Gastroesophageal sphincter (tissue), 3 donors: ENCODE data around the gene DPH6.

Experiments used
- CTCF ChIP-seq, 4 experiments: fragments of 200-600 bp in 2 of 4; fragments of 450-650 bp in 2 of 4; sonication (generic) in 1 of 4; IDR thresholded peaks; one replicate each; pipeline ENCODE4 v1.5.1; 2017 to 2019; ENCODE audit warnings: antibody characterized with exemption in 4 of 4, mild to moderate bottlenecking in 2 of 4, moderate library complexity in 2 of 4
- EP300 ChIP-seq: sonication (generic); formaldehyde crosslinking; IDR thresholded peaks from one replicate; pipeline ENCODE4 v1.6.1; 2017; ENCODE audit warnings: antibody characterized with exemption, mild to moderate bottlenecking
- POLR2A ChIP-seq, 2 donors: fragments of 450-650 bp; IDR thresholded peaks; one replicate each; pipeline ENCODE4 v1.6.1; 2017; ENCODE audit warnings: antibody characterized with exemption in 2 of 2, mild to moderate bottlenecking in 2 of 2, moderate library complexity in 1 of 2

DNA sequence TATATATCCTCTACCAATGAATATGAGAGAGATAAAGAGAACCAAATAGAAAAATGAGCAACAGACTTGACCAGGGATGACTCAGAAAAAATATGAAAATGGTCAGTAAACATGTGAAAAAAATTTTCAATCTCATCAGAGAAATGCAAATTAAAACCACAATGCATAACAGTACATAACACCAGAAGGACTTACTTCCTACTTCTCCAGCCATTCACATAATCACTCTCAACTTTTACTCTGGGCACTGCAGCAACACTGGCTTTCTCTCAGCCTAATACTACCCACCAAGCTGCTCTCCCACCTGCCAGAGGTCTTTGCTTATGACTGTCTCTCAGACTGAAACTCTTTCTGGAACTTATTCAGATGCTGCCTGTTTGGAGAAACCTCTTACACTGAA, 49.4 kb downstream of the DPH6 start:
- TF ChIP-seq EP300 (no peak), CTCF (IDR thresholded peaks at IDR 0.05) (no peak), POLR2A (IDR thresholded peaks at IDR 0.05) (no peak)
